ENCODE data around the gene KREMEN1.

KREMEN1 gene

DNA sequence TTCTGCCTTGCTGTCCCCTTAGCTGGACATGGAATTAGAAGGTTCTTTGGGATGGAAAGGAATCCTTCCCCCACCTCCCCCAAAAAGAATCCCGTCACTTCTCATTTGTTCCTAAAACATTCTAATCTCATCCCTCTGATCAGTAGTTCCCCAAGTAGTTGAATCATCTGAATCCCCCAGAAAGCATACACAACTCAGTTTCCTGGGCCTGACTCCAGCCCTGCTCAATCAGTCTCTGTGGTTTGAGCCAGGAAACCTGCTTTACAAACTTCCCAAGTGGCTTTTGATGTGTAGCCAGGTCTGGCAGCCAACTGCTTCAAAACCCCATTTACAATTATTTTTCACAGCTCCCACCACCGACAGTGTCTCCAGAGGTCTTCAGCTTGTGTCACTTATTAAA lies 31.4 kb upstream of the KREMEN1 start:
- no peak for TF ChIP-seq POLR2AphosphoS5 (IDR thresholded peaks at IDR 0.05; ENCODE audit: low read depth)
- TF ChIP-seq REST (IDR thresholded peaks at IDR 0.05; ENCODE audit: insufficient replicate concordance, low read depth): no peak
- DNase-seq (ENCODE audit: low read depth in 1 of 2, low spot score in 1 of 2): no peak
- no peak overlapping the region for H3K27ac ChIP-seq (replicated peaks)
- H3K4me3 ChIP-seq (replicated peaks; ENCODE audit: insufficient read depth, low read length): no peak overlapping the region
- H3K27me3 ChIP-seq (ENCODE audit: insufficient read depth, poor library complexity, severe bottlenecking): no peaks in the 10 kb centered on the region

GRCh38 chr22:29043906-29044575 lies 28.8 kb upstream of the KREMEN1 start:
- no peaks in the 10 kb centered on the region for H3K27me3 ChIP-seq (ENCODE audit: insufficient read depth, poor library complexity, severe bottlenecking)

GRCh38 chr22:29044657-29045176 lies 28.1 kb upstream of the KREMEN1 start:
- no peak for DNase-seq (ENCODE audit: low read depth in 1 of 2, low spot score in 1 of 2)
- H3K27ac ChIP-seq (replicated peaks): no peak overlapping the region
- TF ChIP-seq REST (IDR thresholded peaks at IDR 0.05; ENCODE audit: insufficient replicate concordance, low read depth) (no peak), POLR2AphosphoS5 (IDR thresholded peaks at IDR 0.05; ENCODE audit: low read depth) (no peak), SPI1 (IDR thresholded peaks at IDR 0.05; ENCODE audit: borderline replicate concordance, low read depth) (no peak), GABPA (IDR thresholded peaks at IDR 0.05; ENCODE audit: low read depth) (no peak)
- TF ChIP-seq, protein P1, sequence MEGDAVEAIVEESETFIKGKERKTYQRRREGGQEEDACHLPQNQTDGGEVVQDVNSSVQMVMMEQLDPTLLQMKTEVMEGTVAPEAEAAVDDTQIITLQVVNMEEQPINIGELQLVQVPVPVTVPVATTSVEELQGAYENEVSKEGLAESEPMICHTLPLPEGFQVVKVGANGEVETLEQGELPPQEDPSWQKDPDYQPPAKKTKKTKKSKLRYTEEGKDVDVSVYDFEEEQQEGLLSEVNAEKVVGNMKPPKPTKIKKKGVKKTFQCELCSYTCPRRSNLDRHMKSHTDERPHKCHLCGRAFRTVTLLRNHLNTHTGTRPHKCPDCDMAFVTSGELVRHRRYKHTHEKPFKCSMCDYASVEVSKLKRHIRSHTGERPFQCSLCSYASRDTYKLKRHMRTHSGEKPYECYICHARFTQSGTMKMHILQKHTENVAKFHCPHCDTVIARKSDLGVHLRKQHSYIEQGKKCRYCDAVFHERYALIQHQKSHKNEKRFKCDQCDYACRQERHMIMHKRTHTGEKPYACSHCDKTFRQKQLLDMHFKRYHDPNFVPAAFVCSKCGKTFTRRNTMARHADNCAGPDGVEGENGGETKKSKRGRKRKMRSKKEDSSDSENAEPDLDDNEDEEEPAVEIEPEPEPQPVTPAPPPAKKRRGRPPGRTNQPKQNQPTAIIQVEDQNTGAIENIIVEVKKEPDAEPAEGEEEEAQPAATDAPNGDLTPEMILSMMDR (IDR thresholded peaks at IDR 0.05; ENCODE audit: insufficient read depth, low read length): no peak
- no peak overlapping the region for H3K4me3 ChIP-seq (replicated peaks; ENCODE audit: insufficient read depth, low read length)
- H3K27me3 ChIP-seq (ENCODE audit: insufficient read depth, poor library complexity, severe bottlenecking): no peaks in the 10 kb centered on the region

More at GRCh38 chr22:29043906-29044575, 28.8 kb upstream of the KREMEN1 start:
- TF ChIP-seq, protein P1 (IDR thresholded peaks at IDR 0.05; ENCODE audit: insufficient read depth, low read length): no peak
- Histone ChIP-seq H3K27ac (replicated peaks) (no peak overlapping the region), H3K4me3 (replicated peaks; ENCODE audit: insufficient read depth, low read length) (no peak overlapping the region)
- DNase-seq (ENCODE audit: low read depth in 1 of 2, low spot score in 1 of 2): no peak

GRCh38 chr22:29048822-29049654 lies 23.8 kb upstream of the KREMEN1 start:
- H3K4me3 ChIP-seq (replicated peaks; ENCODE audit: insufficient read depth, low read length): no peak overlapping the region
- no peak overlapping the region for H3K27ac ChIP-seq (replicated peaks)
- no peaks in the 10 kb centered on the region for H3K27me3 ChIP-seq (ENCODE audit: insufficient read depth, poor library complexity, severe bottlenecking)
- TF ChIP-seq, protein P1 (IDR thresholded peaks at IDR 0.05; ENCODE audit: insufficient read depth, low read length): no peak
- TF ChIP-seq REST (IDR thresholded peaks at IDR 0.05; ENCODE audit: insufficient replicate concordance, low read depth): no peak
- no peak for TF ChIP-seq POLR2AphosphoS5 (IDR thresholded peaks at IDR 0.05; ENCODE audit: low read depth)
- TF ChIP-seq SPI1 (IDR thresholded peaks at IDR 0.05; ENCODE audit: borderline replicate concordance, low read depth): no peak
- TF ChIP-seq GABPA (IDR thresholded peaks at IDR 0.05; ENCODE audit: low read depth): no peak
- no peak for DNase-seq (ENCODE audit: low read depth in 1 of 2, low spot score in 1 of 2)

Measured in HL-60 (cell line).